VCaP (cell line): ENCODE measurements around the gene HAS3.
"Not testable (repeated sequence)": the region's sequence is repeated elsewhere in the genome, so short reads cannot be mapped to it uniquely, and the experiment has no call there.

Experiments
- H3K27ac ChIP-seq: fragments of 450-650 bp; 2 replicates; pipeline ENCODE4 v1.5.1; 2017
- CTCF ChIP-seq: fragments of 450-650 bp; conservative IDR thresholded peaks from 2 replicates; pipeline ENCODE4 v1.5.1; 2017; ENCODE audit warnings: mild to moderate bottlenecking, moderate library complexity

The HAS3 gene

DNA sequence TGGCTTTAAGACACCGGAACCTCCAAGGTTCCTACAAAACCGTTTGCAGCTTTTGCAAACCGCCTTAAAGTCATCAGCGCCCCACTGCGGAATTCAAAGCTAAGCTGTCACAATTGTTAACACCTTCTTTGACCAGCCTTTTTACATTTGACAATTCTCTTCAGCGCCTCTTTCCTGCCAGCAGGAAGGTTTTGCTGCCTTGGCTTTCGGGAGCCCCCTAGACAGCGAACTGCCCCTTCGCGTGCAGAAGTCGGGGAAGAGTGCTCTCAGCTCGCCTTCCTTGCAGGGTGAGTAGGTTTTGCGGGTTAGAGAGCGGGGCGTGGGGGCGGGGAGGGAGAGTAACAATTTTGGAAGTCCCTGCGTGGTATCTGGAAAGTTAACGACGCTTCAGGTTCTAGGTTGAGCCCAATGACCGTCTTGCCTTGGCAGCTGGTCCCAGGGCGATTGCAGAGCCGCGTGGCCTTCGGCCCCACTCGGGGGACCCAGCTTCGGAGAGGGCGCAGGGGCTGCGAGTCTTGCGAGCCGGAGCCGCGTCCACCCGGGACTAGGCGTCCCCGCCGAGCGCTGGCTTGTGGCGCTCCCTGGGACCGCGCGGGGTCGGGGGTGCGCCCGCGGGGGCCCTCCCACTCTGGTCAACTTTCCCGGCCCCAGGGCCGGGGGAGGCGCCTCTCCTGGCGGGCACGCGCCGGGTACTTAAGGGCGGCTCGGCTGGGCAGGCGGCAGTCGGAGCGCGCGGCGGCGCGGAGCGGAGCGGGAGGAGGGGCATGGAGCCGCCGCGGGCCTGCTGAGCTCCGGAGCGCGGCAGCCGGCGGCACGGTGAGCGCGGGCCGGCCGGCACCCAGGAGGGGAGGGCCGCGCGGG is at the start of gene HAS3:
TSS of gene HAS3 (plus strand) at position 153 of the 861 bp plus-strand sequence. CDS start 3,743 bp downstream, outside the sequence.
- H3K27ac ChIP-seq, result peak within 1 kb of the TSS; percentile 45; the same call in 1 of the 2 replicates
- TF ChIP-seq CTCF, result peak; percentile 53

DNA sequence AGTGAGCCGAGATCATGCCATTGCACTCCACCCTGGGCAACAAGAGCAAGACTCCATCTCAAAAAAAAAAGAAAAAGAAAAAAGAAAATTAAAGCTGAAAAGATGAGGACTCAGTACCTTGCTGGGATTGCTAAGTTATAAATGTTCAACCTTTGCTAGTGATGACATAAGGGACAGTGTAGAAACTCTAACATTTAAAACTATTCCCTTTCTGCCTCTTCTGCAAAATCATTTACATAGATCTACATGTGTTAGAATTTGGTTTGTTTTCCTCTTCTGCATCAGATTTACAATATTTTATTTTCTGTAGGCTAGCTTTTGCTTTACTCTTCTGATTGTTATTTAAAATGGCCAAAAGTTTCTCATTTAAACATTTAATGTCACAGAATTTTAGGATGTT is 49.5 kb upstream of the HAS3 start:
- no peak overlapping the region for H3K27ac ChIP-seq
- TF ChIP-seq CTCF, result no peak

DNA sequence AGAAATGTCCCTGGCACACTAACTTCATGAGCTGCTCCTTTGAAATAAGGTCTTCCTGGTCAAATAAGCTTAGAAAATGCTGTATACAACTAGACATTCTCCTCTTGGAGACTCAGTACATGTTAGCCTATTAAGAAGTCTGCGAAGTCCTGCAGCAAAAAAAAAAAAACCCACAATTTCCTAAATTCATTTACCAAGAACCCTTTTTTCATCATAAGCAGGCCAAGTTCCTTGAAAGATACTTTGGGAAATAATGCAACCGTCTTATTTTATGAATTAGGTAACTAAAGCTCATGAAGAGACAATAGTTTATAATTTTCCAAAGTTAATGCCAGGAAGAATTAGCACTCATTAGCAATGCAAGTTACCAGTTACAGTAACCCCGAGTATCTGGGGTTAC is 49.0 kb upstream of the HAS3 start:
- H3K27ac ChIP-seq, result no peak overlapping the region
- TF ChIP-seq CTCF, result no peak

- H3K27ac ChIP-seq, result 0 out of 2 replicates have a peak overlapping the region, but pooled peaks have one; percentile 2
- TF ChIP-seq CTCF, result no peak
Observed at GRCh38 chr16:69057400-69058378, 47.8 kb upstream of the HAS3 start.

- not testable (repeated sequence) for H3K27ac ChIP-seq
Observed at GRCh38 chr16:69063491-69063890, 42.0 kb upstream of the HAS3 start.

- no peak overlapping the region for H3K27ac ChIP-seq
Observed at GRCh38 chr16:69064124-69064763, 41.2 kb upstream of the HAS3 start.

More at GRCh38 chr16:69064124-69064763, 41.2 kb upstream of the HAS3 start:
- no peak for TF ChIP-seq CTCF
